WERI-Rb-1 (cell line): Measurements from ENCODE around the gene AWAT2.

Experiments used
- DNase-seq: peaks from one replicate; pipeline ENCODE4 v3.0.0-alpha.2; 2020
- H3K27ac ChIP-seq: fragments of 250-450 bp; sonication (Bioruptor Pico); 2 replicates; pipeline ENCODE4 v1.5.1; 2020; ENCODE audit warnings: mild to moderate bottlenecking, moderate library complexity
- H3K27me3 ChIP-seq: fragments of 250-450 bp; sonication (Bioruptor Pico); 2 replicates; pipeline ENCODE4 v1.5.1; 2021; ENCODE audit warnings: mild to moderate bottlenecking, low read depth, moderate library complexity; ENCODE audit not compliant: insufficient read depth, severe bottlenecking
- H3K36me3 ChIP-seq: fragments of 250-450 bp; sonication (Bioruptor Pico); 2 replicates; pipeline ENCODE4 v1.5.1; 2020; ENCODE audit warnings: mild to moderate bottlenecking, moderate library complexity
- H3K4me3 ChIP-seq: 2 replicates; pipeline ENCODE4 v1.5.1; 2011; ENCODE audit warnings: low read depth, mild to moderate bottlenecking, control low read depth, low read length
- H3K9me3 ChIP-seq: fragments of 250-450 bp; sonication (Bioruptor Pico); 2 replicates; pipeline ENCODE4 v1.5.1; 2021; ENCODE audit warnings: mild to moderate bottlenecking, moderate library complexity; ENCODE audit not compliant: severe bottlenecking
- CTCF ChIP-seq: IDR thresholded peaks from 2 replicates; pipeline ENCODE4 v1.5.1; 2011; ENCODE audit warnings: low read depth, mild to moderate bottlenecking, control low read depth, inconsistent platforms, low read length

Gene AWAT2

DNA sequence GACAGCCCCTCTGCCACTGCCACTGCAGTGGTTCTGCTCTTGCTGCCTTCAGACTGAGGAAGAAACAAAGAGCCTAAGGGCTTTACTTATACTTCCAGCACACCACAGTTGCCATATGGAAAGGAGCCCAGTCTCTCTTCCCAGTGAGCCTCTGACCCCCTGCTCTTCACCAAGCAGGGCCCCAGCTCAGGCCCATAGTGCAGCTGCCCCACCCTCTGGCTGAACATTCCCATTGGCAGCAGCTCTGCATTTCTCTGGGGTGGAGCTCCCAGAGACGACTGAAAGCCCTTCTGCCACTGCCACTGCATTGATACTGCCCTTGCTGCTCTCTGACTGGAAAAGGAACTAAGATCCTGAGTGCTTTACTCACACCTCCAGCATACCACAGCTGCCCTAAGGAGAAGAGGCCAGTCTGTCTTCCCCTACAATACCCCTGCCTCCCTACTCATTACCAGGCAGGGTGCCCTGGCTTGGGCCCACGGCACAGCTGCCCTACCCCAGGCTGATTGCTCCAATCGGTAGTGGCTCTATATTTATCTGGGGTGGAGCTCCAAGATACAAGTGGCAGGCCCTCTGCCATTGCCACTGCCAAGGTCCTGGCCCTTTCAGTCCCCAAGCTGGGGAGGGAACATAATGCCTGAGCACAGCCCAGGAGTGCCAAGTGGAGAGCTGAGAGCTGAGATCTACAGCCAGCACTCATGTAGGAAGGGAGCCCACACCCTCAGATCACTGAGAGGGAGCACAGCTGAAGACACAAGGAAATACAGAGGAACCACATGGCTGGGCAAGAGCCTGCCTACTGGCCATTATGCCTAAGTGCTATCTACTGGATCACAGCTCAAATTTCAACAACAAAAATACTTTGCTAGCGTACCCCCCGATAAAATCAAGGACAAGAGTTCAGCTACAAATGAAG, 36.0 kb downstream of the AWAT2 start:
- peak; percentile 70 for DNase-seq
- Histone ChIP-seq H3K4me3 (no peak overlapping the region), H3K9me3 (no peaks in the 10 kb centered on the region), H3K36me3 (no peaks in the 10 kb centered on the region), H3K27me3 (no peaks in the 10 kb centered on the region), H3K27ac (peak overlapping the region; percentile 58)
- peak; percentile 36; the same call in 1 of the 2 replicates for TF ChIP-seq CTCF

DNA sequence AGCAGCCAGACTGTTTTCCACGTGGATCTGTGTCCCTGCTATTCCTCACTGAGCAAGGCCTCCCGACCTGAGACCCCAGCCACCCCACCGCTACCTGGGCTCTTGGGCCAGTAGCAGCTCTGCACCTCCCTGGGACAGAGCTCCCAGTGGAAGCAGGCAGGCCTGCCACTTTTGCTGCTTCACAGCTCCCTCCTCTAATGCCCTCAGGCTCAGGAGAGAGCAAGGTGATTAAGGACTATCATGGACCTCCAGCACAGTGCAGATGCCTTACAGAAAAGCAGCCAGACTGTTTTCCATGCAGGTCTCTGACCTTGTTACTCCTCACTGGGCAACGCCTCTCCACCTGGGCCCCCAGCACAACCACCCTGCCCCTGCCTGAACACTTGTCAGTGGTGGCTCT, 37.0 kb downstream of the AWAT2 start:
- H3K9me3 ChIP-seq, result no peaks in the 10 kb centered on the region
- H3K4me3 ChIP-seq, result no peak overlapping the region
- no peaks in the 10 kb centered on the region for H3K27me3 ChIP-seq
- peak overlapping the region; percentile 58 for H3K27ac ChIP-seq
- H3K36me3 ChIP-seq, result no peaks in the 10 kb centered on the region
- peak; percentile 40 for DNase-seq
- TF ChIP-seq CTCF, result no peak

GRCh38 chrX:70009970-70010369, 39.8 kb downstream of the AWAT2 start:
- TF ChIP-seq CTCF, result no peak
- no peak overlapping the region for H3K4me3 ChIP-seq
- no peaks in the 10 kb centered on the region for H3K9me3 ChIP-seq
- no peaks in the 10 kb centered on the region for H3K36me3 ChIP-seq
- no peak for DNase-seq
- no peak overlapping the region for H3K27ac ChIP-seq
- no peaks in the 10 kb centered on the region for H3K27me3 ChIP-seq

GRCh38 chrX:70009049-70009448, 40.7 kb downstream of the AWAT2 start:
- Histone ChIP-seq H3K36me3 (no peaks in the 10 kb centered on the region), H3K27me3 (no peaks in the 10 kb centered on the region), H3K9me3 (no peaks in the 10 kb centered on the region), H3K4me3 (no peak overlapping the region), H3K27ac (no peak overlapping the region)
- DNase-seq, result no peak
- TF ChIP-seq CTCF, result no peak

DNA sequence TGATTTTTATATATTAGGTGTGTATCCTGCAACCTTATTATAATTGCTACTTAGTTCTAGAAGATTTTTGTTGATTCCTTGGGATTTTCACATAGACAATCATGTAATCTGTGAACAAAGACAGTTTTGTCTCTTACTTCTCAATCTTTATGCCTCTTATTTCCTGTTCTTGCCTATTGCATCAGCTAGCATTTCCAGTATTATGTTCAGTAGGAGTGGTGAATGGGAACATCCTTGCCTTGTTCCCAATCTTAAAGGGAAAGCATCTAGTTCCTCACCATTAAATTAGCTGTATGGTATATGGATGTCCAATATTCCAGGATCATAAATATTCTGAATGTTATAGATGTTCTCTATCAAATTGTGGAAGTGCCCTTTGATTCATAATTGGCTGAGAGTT, 41.8 kb downstream of the AWAT2 start:
- H3K36me3 ChIP-seq, result no peaks in the 10 kb centered on the region
- H3K27me3 ChIP-seq, result no peaks in the 10 kb centered on the region
- H3K4me3 ChIP-seq, result no peak overlapping the region
- H3K27ac ChIP-seq, result no peak overlapping the region
- no peaks in the 10 kb centered on the region for H3K9me3 ChIP-seq
- no peak for DNase-seq
- no peak for TF ChIP-seq CTCF
